GM18520 (cell line): ENCODE results near the gene CERS6.

ENCODE experiments used
- ATAC-seq: cut with Tn5 transposase; IDR thresholded peaks from one replicate; pipeline ENCODE4 v1.9.1; 2021; ENCODE audit not compliant: unreplicated experiment

The CERS6 gene

DNA sequence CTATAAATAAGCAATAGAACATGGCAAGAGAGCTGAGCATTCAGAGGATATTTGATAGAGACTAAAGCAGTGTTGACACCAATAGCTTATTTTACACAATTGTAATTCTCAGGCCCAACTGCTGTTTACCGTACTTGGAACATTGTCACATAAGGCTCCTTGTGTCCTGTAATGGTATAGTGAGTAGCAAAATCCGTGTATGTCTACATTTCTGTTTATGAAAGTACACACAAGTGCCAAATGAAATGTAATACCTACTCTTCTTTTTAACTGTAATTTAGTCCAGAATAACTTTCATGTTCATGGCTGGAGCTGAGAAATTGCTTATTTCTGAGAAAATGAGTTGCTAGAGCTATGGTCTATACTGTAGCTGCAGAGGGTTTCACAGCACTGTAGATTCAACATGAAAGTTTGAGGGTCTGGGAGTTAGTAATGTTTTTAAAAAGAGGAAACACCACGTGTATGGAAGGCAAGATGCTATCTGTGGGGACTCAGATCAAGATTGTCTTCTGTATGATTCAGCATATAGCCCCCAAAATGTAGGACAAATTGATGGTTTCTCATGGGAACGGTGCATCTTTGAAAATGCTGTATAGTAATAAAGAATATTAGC, 236.2 kb downstream of the CERS6 start:
- ATAC-seq: no peak

DNA sequence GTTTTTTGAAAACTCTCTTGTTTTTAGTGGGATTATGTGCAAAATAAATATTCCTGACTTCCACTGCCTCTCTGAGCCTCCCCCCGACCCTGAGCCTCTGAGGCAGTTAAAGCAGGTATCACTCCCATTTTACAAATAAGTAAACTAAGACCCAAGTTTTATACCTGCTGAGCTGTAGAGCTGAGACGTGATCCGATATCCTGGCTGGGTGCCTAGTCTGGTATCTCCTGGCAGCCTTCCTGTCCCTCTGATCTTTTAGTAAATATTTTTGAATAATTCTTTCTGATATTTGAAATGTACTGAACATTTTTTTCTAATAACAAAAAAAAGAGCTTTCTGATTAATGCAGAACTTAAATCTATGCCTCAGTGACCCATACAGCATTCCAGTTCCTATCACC, 238.1 kb downstream of the CERS6 start:
- ATAC-seq: no peak

- ATAC-seq: no peak
These were observed 238.8 kb downstream of the CERS6 start for GRCh38 chr2:168694866-168695265.

DNA sequence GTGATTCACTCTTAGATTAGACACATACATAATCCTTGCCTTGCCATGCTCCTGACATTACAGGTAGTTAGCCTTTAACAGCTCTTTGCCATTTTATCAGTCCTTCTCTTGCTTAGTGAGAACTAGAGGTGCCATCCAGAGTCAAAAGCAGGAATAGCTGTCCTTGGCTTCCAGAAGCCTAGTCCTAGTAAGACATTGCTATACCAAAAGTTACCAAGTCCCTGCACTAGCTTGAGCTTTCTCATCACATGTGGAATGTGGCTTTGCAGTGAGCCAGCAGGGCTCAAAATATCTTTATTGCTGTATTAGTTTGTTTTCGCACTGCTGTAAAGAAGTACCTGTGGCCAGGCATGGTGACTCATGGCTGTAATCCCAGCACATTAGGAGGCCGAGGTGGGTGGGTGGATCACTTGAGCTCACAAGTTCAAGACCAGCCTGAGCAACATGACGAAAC, 241.6 kb downstream of the CERS6 start:
- no peak for ATAC-seq

DNA sequence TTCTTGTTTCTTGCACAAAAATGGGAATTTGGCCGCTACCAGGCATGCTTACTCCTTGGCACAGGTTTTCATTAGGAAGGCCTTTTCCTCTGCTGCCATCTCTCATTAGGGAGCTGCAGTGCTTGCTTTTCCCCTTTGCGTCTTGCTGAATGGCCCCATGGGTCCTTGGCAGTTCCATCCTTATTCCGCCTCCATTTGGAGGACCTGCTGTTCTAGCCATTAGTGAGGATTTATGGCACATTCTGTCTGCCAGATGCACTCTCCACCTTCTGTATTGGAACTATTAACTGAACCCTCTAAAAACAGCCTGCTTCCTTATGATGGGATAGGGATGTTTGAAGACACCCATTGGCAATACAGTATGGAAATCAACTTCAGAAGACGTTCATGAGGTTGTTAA, 242.9 kb downstream of the CERS6 start:
- ATAC-seq: no peak

- no peak for ATAC-seq
These were observed 243.9 kb downstream of the CERS6 start for GRCh38 chr2:168699844-168700417.

GRCh38 chr2:168700615-168701245, 244.7 kb downstream of the CERS6 start:
- no peak for ATAC-seq

- ATAC-seq: no peak
These were observed 246.5 kb downstream of the CERS6 start for GRCh38 chr2:168702579-168702978.

DNA sequence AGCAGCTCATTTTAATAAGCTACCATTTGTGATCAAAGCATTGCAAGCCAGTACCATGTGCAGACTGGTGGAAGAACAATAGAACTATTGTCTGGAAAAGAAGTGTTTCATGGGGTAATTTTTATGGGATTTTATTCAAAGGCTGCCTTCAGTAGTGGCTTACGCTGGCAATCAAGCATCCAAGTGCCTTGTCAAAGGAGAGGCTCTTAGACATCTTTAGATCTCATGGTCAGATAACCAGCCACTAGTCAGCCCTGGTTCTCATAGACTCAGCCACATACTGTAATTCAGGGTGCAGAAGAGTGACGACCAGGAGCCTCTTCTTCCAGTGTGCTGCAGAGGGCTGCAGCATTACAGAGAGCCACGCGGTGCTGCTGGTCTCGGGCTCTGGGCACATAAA, 247.9 kb downstream of the CERS6 start:
- no peak for ATAC-seq

- ATAC-seq: no peak
These were observed 249.7 kb downstream of the CERS6 start for GRCh38 chr2:168705534-168706470.

DNA sequence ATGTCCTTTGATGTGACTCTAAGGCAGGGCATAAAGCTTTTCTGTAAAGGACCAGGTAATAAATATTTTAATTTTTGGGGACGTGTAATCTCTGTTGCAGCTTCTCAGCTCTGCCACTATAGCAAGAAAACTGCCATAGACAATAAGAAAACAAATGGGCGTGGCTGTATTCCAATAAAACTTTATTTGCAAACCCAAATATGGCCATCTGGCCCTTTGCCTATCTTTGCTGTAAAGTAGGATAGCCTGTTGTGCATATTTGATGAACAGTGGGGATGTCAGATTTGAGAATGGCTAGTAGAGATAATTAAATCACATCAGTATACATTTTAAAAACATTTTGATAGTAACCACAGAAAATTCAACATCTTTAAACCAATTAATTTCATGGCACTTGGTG, 250.7 kb downstream of the CERS6 start:
- no peak for ATAC-seq

GRCh38 chr2:168708080-168708479, 252.0 kb downstream of the CERS6 start:
- no peak for ATAC-seq

DNA sequence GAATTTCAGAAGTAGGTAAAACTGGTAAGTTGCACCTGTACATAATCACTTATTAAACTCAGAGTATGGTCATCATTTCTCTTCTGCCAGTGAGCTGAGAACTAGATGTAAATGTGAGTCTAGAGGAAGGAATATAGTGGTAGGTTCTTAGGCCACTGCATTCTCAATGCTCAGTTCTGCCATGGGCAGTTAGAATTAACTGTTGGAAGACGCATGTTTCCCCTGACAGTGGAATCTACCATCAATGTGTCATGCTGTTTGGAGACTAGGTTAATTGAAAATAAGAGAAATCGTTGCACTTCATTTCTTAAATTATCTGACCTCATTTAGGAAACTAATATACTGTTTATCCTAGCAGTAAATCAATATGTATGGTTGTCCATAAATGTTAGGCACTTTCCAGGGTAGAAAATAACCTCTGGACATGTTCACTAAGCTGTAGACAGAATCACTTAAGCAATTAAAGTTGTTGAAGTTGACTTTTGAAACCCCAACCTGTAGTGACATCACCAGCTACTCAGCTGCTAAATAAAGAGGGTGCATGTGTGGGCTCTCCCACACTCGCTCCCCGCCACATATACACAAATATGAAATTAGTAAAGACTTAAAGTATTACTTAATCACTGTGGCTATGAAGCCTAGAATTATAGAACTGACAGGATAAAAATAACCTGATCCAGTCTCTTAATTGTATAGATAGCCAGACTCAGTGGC, 254.8 kb downstream of the CERS6 start:
- ATAC-seq: no peak

DNA sequence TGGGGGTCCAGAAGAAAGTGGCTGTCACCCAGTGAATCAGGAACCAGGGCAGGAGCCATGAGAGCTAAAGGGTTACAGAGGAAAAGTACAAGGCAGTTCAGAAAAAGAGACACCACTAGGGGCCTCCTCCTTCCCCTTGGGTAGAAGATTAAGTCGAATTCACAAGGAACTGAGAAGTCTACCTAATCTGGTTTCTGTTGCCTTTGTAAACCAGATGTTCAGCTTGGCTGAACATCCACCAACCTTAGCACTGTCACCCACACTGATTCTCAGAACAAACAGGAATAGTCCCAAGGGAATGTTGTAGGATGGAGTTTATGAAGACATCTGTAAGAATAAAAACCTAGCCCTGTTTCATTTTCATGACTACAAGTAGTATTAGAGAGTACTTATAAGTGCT, 256.0 kb downstream of the CERS6 start:
- ATAC-seq: peak; percentile 96

- no peak for ATAC-seq
These were observed 257.3 kb downstream of the CERS6 start for GRCh38 chr2:168713325-168713724.

GRCh38 chr2:168715849-168716248, 259.8 kb downstream of the CERS6 start:
- no peak for ATAC-seq

GRCh38 chr2:168716839-168717238, 260.8 kb downstream of the CERS6 start:
- no peak for ATAC-seq

DNA sequence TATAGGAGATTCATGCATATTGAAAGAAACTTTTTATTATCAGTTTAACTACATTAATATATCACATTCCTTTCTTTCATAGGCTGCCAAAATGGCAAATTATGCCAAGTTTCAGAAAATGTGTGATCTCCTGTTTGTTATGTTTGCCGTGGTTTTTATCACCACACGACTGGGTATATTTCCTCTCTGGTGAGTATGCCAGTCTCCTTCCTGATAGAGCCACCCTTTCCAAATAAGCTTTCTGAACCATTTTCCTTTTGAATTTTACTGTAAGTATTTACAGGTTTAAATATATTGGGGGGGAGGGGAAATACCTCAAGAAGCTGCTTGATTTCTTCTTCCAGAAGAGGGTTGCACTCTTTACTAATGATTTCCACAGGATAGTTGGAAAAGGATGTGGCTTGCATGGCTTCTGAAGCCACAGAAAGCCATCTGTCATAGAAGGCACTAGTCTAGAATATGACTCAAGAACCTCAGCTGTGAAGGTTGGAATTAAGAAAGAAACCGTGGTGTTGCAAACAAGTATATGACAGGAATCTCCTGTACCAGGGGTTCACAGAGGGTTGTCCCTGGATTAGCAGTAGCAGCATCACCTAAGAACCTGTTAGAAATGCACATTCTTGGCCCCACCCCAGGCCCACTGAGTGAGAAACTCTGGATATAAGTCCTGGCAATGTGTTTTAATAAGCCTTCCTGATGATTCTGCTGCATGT, 261.9 kb downstream of the CERS6 start:
- no peak for ATAC-seq

GRCh38 chr2:168718622-168719021, 262.6 kb downstream of the CERS6 start:
- ATAC-seq: no peak

DNA sequence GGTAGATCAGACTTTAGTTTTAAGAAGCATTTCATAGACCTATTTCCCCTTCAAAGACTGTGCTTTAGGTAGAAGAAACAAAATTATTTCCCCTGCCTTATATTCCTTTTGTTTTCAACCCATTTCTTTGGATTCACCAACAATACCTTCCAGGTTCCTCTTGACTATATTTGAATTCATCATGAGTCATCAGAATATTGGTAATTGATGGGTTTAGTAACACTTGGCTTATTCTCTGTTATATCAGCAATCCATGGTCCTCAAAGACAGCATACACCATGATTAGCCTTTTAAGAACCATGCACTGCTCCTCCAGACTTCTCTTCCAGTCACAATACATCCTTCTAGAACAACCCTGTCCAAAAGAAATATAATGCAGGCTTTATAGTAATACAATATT, 263.4 kb downstream of the CERS6 start:
- no peak for ATAC-seq
